GM18873 (cell line): ENCODE data around the gene CBLC.
"Not testable (repeated sequence)": the region's sequence is repeated elsewhere in the genome, so short reads cannot be mapped to it uniquely, and the experiment has no call there.

Experiments
- ATAC-seq: cut with Tn5 transposase; IDR thresholded peaks from one replicate; pipeline ENCODE4 v1.9.1; 2021; ENCODE audit warnings: mild to moderate bottlenecking, moderate library complexity, moderate number of reproducible peaks; ENCODE audit not compliant: unreplicated experiment, low FRiP score

The CBLC gene

DNA sequence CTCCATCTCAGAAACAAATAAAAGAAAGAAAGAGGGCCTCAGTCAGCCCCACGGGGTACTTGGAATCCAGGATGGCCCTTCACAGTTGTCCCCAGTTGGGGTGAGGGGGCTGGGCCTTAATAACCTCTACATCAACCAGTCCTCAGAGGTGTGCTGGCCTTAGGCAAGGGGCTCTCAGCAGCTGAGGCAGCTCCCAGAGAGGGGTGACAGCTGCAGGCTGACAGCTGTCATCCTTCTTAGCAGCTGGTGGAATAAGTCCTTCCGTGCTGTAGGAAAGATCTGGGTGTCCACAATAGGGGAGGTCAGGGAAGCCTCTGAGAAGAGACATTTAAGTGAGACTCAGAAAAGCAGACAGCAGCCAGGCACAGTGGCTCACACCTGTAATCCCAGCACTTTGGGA, 38.6 kb downstream of the CBLC start:
- no peak for ATAC-seq

DNA sequence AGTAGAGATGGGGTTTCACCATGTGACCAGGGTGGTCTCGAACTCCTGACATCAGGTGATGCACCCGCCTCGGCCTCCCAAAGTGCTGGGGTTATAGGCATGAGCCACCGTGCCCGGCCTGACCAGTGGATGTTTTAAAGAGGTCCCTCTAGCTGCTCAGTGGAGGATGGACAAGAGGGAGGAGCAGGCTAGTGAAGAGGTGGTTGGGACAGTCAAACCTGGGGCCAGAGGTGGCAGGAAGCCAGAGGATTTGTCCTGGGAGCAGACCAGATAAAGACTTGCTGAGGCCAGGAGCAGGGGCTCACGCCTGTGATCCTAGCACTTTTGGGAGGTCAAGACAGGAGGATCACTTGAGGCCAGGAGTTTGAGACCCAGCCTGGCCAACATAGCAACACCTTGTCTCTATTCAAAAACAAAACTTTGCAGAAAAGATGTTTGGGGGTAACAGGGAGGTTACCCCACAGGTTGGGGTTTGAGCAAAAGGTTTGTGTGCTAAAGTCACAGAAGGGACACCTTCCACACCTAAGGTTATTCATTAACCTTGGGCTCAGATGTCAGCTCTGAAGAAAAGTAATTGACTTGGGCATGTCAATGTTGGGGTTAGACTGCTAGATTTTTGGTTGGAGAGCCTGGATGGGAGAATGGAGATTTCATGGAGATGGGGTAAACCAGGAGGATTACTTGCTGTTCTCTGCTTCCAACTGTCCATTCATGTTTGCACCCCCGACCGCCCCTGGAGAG, 40.2 kb downstream of the CBLC start:
- no peak for ATAC-seq

DNA sequence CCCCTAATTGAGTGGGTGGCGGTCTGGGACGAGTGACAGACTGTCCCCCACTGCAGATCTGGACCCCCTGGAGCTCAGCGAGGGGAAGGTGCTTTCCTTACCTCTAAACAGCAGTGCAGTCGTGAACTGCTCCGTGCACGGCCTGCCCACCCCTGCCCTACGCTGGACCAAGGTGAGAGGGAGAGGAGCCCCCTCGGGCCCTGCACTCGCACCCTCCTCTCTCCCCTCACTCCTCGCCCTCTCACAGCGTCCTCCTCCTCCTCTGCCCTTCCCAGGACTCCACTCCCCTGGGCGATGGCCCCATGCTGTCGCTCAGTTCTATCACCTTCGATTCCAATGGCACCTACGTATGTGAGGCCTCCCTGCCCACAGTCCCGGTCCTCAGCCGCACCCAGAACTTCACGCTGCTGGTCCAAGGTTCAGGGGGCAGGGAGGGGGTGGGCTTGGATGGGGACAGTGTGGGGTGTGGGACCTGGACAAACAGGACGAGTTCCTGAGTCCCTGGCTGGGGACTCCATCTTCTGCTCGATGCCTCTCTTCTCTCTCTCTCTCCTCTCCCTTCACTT, 40.9 kb downstream of the CBLC start:
- no peak for ATAC-seq

DNA sequence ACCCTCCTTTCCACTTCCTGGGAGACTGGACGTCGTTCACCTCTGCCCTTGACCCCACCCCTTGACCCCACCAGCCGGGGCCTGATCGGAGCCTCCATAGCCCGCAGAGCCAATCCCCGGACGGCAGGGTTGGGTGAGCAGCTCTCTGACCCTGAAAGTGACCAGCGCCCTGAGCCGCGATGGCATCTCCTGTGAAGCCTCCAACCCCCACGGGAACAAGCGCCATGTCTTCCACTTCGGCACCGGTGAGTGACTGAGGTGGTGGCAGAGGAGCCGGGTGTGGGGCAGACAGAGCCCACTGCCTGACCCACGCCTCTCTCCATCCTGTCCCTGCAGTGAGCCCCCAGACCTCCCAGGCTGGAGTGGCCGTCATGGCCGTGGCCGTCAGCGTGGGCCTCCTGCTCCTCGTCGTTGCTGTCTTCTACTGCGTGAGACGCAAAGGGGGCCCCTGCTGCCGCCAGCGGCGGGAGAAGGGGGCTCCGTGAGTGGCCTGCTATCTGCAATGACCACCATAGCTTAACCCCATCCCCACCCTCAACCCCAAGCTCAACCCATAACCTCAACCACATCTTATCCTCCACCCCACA, 41.6 kb downstream of the CBLC start:
- ATAC-seq = no peak

DNA sequence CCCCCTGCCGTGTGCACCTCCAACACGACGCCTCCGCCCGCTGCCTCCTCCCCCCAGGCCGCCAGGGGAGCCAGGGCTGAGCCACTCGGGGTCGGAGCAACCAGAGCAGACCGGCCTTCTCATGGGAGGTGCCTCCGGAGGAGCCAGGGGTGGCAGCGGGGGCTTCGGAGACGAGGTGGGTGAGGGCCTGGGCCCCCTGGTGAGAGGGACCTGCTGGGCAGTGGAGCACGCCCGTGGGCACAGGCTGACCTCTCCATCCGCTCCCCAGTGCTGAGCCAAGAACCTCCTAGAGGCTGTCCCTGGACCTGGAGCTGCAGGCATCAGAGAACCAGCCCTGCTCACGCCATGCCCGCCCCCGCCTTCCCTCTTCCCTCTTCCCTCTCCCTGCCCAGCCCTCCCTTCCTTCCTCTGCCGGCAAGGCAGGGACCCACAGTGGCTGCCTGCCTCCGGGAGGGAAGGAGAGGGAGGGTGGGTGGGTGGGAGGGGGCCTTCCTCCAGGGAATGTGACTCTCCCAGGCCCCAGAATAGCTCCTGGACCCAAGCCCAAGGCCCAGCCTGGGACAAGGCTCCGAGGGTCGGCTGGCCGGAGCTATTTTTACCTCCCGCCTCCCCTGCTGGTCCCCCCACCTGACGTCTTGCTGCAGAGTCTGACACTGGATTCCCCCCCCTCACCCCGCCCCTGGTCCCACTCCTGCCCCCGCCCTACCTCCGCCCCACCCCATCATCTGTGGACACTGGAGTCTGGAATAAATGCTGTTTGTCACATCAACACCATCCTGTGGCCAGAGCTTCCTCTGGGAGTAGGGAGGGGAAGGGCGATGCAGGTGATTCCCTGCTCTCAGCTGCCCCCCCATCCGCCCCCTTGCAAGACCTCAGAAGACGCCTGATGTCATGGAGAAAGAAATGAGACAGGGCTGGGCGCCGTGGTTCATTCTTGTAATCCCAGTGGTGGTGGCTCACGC, 43.2 kb downstream of the CBLC start:
- ATAC-seq = no peak

DNA sequence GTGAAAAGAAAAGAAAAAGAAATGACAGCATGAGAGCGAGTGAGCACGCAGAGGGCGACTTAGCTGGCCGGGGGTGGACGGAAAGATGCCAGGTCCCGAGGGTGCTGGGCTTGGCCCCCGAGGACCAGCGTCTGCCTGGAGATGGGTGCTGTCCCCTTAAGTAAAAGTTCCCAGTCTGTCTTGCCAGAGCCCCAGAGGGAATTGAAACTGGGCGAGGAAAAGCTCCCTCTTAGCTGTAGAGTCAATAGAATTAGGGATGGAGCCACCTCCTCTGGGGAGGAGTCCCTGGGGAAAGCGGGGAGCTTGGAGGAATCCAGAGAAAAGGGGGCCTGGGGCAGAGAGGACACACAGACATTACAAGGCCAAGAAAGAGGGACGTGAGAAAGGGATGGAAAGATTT, 44.5 kb downstream of the CBLC start:
- no peak for ATAC-seq

DNA sequence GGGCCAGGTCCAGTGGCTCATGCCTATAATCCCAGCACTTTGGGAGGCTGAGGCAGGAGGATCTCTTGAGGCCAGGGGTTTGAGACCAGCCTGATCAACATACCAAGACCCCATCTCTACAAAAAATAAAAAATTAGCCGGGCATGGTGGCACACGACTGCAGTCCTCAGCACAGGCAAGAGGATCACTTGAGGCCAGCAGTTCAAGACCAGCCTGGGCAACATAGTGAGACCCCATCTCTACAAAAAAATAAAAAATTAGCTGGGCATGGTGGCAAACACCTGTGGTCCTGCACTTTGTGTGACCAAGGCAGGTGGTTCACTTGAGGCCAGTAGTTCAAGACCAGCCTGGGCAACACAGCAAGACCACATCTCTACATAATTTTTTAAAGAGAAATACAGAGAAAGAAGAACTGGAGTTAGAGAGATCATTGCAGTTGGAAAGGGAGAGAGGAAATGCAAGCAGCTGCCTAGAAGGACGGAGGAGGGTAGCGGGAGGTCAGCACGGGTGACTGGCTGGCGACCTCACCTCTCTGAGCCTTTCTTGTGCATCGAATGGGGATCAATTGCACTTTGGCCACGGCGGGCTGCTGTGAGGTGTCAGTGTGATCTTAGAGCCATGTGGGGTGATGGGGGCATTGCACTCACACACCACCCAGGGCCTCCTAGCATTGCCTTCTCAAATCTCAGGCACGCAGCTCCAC, 45.1 kb downstream of the CBLC start:
- no peak for ATAC-seq

DNA sequence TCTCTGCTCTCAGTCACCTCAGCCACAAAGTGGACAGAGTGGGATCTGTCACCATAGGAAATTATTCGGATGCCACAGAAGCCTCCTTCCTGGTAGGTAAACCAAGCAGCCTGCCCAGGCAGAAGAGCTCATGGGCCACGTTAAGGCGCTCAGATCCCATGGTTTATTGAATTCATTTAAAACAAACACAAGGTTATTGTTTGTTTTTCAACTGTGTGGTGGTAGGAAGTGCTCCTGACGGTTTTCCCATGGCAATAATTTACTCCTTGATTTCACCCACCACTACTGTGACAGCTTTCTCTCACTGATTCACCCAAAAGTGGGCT, 45.6 kb downstream of the CBLC start:
- no peak for ATAC-seq

DNA sequence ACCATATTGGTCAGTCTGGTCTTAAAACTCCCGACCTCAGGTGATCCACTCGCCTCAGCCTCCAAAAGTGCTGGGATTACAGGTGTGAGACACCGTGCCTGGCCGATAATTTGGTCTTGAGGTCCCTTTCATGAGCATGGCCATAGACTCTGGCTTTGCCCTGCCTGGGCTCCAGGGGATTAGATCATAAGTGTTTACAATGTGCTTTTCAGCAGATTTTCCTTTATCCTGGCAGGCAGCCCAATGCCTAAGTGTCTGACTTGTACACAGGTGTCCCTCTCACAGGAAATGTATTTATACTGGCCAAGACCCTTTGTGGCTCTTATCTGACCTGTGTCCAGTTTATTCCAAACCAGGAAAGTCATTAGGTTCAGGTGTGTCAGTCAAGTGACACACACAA, 47.1 kb downstream of the CBLC start:
- no peak for ATAC-seq

DNA sequence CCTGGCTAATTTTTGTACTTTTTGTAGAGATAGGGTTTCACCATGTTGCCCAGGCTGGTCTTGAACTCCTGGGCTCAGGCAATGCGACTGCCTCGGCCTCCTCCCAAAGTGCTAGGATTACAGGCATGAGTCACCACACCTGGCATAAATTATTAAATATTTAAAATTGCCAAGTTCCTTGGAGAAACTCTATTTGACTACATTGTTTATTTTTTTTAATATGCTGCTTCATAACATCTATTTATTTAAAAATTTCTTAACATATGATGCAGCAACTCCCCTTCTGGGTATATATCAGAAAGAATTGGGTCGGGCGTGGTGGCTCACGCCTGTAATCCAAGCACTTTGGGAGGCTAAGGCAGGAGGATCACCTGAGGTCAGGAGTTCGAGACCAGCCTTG, 55.2 kb downstream of the CBLC start:
- ATAC-seq = not testable (repeated sequence)

DNA sequence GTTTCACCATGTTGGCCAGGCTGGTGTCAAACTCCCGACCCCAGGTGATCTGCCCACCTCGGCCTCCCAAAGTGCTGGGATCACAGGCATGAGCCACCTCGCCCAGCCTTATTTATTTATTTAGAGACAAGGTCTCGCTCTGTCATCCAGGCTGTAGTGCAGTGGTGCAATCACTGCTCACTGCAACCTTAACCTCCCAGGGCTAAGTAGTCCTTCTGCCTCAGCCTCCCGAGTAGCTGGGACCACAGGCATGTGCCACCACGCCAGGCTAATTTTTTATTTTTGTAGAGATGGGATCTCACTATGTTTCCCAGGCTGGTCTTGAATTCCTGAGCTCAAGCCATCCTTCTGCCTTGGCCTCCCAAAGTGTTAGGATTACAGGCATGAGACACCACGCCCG, 56.7 kb downstream of the CBLC start:
- not testable (repeated sequence) for ATAC-seq

DNA sequence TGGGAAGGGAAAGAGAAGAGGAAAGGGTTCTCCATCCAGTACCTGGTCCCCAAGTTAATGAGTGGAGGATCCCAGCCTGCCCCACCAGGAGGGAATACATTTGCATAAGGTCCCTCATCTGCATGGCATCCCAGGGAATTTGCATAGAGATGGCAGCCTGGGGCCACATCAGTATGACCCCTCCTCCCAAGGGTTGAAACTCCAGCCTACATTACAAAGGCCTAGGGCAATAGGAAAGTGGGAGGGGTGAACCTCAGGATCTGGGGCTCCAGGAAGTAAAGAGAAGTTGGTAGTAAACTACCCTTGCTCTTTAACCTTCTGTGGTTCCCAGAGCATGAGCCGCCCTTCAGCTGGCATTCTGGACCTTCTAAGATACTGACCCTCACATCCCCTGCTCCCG, 61.6 kb downstream of the CBLC start:
- no peak for ATAC-seq

DNA sequence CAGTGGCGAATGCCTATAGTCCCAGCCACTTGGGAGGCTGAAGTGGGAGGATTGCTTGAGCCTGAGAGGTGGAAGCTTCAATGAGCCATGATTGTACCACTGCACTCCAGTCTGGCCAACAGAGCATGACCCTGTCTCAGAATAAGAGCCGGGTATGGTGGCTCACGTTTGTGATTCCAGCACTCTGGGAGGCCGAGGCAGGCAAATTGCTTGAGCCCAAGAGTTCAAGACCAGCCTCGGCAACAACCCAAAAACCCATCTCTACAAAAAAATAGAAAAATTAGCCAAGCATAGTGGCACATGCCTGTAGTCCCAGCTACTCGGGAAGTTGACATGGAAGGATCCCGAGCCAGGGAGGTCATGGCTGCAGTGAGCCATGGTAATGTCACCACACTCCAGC, 63.1 kb downstream of the CBLC start:
- ATAC-seq = no peak

DNA sequence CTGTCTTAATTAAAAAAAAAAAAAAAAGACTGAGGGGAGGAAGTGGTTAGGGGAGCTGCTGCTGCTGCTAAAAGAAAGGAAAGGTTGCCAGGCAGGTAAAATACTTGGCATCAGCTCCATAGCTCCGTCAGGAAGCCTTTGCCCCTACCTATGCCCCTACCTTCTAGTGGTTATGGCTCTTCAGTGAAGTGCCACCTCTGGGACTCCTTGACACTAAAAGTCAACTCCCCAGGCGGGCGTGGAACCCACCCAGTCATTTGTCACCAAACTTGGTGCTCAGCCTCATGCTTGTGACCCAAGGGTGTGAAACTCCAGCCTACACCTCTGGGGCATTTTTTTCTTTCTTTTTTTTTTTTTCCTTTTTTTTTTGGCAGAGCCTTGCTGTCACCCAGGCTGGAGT, 63.5 kb downstream of the CBLC start:
- no peak for ATAC-seq

DNA sequence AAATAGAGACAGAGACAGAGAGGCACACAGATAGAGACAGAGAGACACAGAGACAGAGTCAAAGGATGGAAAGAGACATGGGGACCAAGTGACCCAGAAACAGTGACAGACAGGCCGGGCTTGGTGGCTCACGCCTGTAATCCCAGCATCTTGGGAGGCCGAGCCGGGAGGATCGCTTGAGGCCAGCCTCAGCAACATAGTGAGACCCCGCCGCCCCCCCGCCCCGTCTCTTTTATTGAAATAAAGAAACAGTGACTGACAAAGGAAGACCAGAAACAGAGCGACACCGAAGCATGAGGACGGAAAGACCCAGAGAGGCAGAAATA, 67.6 kb downstream of the CBLC start:
- no peak for ATAC-seq

DNA sequence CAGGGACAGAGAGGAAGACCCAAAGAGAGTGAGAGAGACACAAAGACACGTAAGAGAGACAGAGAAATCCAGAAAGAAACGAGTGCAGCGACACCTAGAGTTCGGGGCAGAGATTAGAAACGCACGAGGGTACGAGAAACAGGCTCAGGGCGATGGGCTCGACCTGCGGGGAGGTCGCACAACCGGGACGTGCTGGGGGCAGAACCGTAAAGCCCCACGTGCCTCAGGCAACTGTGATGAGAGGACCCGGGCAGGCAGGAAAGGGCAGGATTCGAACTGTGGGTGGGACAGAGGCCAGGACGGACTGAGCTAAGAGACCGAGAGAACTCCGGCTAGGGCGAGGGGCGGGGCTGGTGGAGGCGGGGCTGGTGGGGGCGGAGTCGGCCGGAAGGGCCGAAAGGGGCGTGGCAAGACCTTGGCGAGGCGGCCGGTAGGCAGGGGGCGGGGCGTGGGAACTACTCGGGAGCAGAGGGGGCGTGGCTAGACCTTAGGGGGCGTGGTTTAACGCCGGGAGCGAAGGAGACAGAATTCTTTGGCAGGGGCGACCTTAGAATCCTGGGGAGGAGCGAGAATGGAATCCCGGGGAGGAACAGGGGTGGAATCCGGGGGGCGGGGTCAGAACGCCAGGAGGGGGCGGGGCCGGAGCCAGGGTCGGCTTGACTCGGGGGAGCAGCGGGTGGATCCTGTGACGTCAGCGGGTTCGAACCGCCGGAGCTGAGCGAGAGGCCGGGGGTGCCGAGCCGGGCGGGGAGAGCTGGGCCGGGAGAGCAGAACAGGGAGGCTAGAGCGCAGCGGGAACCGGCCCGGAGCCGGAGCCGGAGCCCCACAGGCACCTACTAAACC, 68.1 kb downstream of the CBLC start, which contains the start of gene NECTIN2:
NECTIN2 (plus strand) TSS at position 686 of the 843 bp plus-strand sequence. CDS start 229 bp downstream, outside the sequence.
- ATAC-seq = no peak

DNA sequence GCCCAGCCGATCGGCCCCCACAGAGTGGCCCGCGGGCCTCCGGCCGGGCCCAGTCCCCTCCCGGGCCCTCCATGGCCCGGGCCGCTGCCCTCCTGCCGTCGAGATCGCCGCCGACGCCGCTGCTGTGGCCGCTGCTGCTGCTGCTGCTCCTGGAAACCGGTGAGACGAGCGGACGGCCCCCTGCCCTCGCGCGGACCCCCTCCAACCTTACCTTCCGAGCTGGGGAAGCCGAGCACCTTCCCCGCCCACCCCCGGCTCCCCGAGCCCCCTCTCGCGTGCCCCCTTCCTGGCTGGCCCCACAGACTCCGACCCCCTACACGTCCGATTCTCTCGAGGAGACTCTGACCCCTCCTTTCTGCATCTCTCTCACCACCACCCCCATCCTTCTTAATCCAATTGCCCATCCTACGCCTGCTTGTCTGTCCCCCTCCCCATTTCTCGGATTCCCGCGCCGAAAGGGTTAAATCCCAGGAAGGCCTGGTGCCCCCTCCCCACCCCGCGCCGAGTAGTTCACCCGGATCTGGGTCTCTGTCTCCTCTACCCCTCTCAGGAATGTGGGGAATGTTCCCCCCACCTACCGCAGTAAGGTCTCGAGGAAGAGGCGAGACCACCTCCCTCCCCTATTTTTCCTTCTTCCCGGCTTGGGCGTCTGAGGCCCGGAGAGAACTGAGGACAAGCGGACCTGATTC, 68.9 kb downstream of the CBLC start:
- no peak for ATAC-seq

DNA sequence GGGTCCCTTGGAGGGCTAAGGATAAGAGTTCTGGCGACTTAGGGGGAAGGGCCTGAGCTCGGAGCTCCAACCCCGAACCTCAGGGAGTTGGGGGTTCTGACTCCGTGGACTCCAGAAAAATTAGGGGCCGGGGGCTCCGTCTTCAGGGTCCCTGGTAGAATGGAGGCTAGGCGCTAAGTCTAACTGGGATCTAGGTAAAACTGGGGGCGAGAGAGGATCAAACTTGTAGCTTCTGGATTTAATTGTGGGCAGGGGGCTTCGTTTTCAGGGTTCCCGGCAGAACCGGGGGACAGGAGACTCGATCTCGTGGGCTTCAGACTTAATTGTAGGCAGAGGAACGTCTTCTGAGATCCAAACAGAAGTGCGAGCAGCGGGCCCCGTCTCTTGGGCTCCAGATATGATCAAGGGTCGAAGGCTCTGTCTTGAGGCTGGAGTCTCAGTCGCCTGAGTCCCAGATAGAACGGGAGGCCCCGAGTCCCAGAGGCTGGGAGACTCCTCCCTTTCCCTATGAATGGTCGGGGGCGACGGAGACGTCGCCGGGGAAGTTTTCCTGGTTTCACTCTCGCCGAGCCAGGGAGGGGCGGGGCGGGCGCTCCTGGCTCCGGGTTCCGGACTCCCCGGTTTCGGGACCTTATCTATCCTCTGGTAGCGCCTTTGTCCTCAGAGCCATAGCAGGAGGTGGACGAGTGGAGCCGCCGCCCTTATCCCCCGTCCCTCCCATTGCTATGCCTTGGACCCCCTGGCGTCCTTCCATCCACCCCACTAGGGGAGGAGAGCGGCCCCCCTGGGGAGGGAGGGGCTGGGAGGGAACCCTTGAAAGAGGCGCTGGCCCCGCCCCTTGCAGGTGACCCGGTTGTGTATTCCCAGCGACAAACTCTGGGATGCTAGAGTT, 69.7 kb downstream of the CBLC start:
- no peak for ATAC-seq
